ENCODE measurements around the gene PEX10. TPM values are rescaled to one million over a fixed set of nuclear protein-coding genes. Genes with fewer than 3 reads are reported as not detected.

PEX10 gene
- total RNA-seq, 1 experiment from 2014 or later, result 20.3 TPM

DNA sequence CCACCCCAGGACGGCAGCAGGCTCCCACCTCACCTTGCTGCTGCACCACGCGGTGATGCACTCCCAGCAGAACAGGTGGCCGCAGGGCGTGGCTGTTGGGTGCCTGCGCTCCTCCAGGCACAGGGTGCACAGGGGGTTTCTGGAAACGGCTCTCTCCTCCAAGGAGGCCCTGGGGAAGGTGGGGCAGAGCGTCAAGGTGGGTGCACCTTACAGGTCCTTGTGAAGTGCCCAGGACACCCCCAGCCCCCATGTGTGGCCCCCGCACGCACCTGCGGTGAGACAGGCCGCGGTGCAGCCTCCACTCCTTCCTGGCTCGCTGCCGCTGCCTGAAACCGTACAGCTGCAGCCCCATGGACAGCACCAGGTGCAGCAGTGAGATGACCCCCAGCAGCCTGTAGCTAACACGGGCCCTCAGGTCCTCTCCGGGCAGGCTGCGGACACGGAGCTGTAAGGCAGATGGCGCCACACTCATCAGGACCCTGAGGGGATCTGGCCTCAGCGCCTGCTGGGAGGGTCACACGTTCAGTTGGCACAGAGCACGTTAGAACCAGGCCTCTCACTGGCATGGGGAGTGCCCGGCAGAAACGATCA lies 5.8 kb downstream of the PEX10 start:
- no peak for DNase-seq (ENCODE audit: extremely low read depth, low read depth)

DNA sequence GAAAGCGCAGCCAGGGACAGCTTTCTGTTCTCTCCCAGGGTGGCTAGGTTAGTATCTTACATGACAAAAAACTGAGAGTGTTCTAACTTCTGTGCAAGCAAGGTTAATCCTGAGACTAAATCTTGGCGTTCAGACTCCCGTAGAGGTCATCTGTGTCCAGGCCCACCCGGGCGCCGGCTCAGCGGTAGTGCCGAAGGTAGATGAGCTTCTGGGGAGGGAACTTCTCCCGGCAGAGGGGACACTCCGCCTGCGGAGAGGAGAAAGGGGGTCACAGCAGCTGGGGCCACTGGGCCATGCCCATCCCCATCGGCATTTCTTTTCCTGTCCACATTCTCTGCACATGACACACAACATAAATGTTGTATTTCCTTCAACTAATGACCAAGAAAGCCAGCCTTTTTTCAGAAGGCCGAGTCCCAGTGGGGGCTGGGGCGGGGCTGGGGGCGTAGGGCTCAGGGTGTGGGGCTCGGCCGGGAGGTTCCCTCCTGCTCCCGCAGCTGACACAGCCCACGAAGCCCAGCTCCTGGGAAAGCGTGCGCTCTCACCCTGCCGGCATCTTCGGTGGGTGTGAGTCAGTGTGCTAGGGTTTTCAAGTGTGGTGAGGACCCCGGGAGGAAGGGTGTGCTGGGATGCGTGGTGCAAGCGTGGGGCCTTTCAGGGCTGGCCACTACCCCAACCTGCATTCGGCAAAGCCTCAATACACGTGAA lies 6.6 kb downstream of the PEX10 start:
- DNase-seq (ENCODE audit: extremely low read depth, low read depth), result no peak

DNA sequence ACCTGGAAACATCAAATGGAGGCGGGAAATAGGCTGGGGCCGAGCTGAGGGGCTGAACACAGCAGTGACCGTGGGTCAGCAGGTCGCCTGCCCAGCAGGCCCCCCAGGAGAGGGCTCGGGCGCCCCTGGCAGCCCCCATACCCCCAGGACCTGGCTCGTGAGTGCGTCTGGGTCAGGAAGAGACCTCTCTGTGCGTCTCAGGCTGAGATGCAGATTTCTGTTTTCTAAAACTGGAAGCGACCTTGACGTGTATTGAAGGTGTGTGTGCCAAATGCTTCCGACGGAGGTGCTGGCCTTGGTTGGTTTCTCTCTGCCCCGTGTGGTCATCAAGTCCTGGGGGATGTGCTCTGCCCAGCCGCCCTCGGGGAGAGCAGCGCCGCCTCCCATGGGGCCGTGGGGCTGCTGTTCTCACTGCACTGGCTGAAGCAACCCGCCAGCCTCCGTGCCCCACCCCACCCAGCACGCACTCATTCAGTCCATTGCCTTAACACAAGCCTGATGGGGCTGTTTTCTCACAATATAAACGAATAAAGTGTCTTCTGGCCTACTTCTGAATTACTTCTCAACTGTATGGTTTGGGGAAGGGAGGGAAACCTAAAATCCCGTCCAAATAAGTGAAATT lies 7.4 kb downstream of the PEX10 start:
- DNase-seq (ENCODE audit: extremely low read depth, low read depth), result no peak

DNA sequence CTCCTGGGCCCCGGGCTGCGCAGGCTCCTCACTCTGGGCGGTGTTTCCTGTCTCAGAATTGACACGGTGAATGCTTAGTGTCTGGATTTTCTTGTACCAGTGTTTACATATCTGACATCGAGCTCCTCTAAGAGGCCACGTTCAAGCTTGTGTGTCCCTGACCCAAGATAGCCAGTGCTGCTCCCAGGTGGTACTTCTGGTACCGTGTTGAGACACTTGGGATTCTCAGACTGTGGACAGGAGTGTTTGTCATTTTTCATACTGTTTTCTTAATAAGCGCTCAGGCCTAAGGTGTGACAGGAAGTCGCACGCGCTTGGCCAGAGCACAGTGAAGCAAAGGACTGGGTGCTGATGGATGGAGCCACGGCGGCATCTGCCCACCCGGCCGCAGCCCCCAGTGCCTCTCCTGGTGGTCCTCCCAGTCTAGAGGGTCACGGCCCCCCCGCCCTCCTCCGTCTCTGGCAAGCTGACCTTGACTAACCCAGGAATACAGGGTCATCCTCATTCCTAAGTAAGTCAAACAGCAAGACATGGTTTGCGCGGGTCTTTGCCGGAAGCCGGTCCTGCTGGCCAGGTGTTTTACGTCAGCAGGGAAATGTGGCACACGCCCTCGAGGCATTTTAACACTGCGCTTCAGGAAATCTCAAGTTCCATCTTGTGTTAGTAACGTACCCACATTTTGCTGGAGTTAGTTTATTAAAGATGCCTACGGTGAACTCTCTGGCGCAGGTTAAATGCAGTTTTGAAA lies 8.0 kb downstream of the PEX10 start:
- DNase-seq (ENCODE audit: extremely low read depth, low read depth), result no peak

DNA sequence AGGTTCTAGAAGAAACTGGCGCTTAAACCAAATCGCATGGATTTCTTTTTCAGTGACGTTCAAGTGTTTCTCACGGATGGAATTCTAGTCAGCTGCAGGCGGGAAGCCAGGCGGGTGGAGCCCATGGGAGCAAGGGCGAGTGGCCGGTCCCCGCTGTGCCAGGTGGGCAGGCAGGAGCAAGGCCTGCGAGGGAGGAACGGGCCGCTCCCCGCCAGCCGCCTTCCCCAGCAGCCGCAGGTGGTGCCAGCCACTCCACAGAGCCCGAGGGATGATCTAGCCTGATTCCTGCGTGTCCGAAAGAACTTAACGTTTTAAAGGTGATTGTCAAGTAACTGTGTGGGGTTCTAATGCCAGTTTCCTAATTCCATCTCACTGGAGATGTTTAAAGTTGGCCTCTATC lies 9.1 kb downstream of the PEX10 start:
- DNase-seq (ENCODE audit: extremely low read depth, low read depth), result no peak

DNA sequence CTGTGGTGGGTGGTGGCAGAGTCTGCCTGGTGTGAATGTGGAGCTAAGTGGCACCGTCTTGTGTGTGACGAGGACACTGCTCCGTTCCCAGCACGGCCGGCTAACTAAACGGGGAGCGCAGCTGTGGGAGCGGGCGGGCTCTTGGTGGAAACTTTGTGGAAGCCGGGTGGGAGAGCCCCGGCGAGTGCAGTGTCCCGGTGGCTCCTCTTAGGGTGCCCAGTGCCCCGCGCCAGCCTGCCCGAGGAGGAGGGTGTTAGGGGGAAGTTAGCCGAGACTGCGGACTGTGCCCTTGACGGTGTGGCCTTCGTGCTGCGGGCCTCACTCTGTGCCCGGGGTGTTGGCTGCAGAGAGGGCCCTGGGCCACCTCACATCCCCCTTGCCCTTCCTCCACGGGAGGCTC lies 9.9 kb downstream of the PEX10 start:
- DNase-seq (ENCODE audit: extremely low read depth, low read depth), result no peak

DNA sequence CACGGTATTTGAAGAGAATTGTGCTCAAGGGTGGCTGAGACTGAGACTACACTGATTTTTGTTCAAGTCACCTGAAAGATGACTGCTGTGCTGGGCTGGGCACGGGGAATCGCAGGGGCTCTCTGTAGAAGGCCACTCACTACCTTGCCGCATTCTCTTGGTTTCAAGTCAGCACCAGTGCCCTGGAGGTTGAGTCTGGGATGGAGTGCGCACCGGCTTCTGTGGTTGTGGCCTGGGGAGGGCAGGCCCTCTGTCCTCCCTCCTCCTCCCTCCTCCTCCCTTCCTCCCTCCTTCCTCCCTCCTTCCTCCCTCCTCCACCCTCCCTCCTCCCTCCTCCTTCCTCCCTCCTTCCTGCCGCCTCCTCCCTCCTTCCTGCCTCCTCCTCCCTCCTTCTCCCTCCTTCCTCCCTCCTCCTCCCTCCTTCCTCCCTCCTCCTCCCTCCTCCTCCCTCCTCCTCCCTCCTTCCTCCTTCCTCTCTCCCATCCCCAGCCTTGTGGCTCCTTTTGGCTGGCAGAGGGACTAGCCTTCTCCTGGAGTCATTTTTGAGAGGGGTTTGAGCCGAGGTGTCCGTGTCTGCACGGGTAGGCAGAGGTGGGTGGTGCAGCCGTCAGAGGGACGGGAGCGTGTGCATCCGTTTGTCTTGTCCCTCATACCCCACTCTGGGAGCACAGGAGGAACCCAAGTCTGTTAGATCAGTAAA lies 11.3 kb downstream of the PEX10 start:
- DNase-seq (ENCODE audit: extremely low read depth, low read depth), result no peak

DNA sequence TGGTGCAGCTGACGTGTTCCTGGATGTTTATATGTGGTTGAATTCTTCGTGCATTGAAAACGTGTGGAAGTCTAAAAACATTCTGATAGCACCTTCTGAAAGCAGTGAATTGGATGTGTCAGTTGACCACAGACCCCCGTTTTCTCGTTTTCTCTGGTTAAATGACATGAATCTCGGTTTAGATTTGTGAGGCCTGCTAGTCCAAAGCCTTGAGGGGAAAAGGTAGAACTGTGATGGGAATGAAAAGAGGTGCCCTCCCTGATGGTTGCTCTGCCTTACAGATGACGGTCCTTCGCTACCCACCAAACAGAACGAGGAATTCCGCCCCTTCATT lies 11.8 kb downstream of the PEX10 start:
- no peak for DNase-seq (ENCODE audit: extremely low read depth, low read depth)

DNA sequence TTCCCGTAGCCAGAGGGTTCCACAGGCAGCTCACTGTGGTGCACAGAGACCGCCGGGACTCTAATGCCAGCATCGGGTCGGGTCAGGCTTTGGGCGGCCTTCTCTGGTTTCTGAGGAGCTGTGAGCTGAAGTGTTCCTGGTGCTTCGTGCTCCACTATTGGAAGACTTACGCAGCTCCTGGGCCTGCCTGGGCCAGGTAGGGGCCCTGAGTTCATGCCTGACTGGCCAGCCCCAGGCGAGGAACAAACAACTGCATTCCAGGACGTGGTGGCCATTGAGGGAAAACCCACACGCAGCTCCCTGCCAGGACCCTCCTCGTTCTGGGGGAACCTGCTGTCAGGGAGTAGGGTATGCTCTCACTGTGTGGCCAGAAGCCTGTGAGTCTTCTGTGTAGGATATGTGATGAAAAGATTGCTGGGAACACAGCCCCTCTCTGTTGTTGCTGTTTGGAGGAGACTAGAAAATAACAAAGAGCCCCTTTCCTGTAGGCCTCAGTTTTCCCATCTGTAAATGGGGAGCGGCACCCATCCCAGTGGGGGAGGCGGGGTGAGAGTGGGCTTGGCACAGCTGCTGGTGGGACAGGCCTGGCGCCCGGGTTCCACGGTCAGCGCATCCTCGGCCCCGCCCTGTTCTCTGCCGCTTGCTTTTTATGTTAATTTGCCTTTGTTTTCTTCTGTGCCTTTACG lies 12.3 kb downstream of the PEX10 start:
- no peak for DNase-seq (ENCODE audit: extremely low read depth, low read depth)

DNA sequence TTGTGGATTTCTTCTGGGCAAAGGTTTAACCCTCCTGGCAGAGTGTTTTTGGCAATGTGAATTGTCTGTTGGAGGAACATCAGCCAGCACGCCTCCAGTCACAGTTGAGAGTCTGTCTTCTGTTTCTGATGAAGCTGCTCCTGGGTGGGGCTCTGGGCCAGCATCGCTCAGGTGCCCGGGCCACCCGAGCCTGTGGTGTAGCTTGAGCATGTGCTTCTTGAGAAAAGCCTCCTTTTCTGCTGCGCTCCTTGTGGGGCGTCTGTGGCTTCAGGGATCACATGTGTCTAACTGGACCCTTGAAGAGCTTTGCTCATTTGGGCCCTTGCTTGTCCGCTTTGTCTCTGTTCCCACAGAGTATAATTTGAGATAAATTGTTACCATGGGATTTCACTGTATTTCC lies 13.5 kb downstream of the PEX10 start:
- DNase-seq (ENCODE audit: extremely low read depth, low read depth), result no peak

DNA sequence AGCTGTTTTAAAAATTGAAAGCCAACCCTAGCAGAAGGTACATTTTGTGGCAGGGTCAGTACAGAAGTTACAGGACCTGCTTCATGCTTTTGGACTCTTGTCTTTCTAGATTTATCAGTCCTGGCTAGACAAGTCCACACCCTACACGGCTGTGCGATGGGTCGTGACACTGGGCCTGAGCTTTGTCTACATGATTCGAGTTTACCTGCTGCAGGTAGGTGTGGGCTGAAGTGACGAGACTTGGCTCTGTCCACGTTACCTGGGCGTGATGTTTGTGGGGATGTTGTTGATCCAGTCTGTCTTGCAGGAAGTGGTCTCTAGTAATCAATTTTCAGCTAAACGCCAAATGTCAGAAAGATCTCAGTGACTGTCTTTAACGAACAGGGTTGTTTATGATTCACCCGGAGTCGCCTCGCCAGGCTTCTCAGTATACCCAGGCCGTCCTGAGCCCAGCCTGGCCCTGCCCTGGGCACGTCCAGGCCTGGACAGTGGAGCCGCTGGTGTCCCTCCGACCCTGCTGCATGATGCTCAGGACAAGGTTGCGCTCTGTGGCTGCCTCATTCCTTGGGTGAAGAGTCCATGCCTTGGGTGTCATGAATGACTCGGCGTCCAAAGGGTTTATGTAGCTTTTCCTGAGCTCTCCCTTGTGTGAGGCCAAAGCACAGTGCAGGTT lies 15.2 kb downstream of the PEX10 start:
- DNase-seq (ENCODE audit: extremely low read depth, low read depth), result no peak

DNA sequence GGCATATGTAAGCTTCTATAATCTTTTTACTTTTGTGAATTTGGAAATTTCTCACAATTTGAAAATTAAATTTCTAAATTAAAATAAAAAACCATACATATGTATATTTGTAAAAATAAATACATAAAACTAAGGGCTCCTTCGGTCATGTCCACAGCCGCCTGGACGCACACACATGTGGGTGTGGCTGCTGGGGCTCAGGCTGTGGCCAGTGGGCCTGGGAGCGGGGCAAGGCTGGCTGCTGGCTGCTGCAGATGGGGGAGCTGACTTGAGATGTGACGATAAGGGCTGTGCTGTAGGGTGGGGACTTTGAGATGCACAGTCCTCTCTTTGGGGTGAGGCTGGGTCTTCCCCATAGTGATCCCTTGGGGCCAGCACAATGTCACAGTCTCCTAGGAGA lies 15.9 kb downstream of the PEX10 start:
- no peak for DNase-seq (ENCODE audit: extremely low read depth, low read depth)

DNA sequence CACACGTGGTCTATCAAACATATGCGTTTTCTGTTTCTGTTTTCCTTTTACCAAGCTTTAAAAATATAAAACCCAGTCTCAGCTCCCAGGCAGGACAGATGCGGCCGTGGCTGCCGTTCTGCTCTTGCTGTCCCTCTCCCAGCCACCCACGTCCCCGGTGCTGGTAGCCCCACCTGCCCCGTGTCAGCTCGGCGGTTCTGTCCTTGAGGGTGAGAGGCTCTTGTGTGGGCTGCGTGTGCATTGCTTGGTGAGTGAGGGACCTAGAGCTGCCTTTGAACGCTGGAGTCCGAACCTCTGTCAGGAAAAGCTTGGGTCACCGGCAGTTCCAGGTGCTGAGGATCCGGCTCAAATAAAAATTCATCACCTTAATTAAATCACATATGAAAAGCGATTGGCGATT lies 16.3 kb downstream of the PEX10 start:
- no peak for DNase-seq (ENCODE audit: extremely low read depth, low read depth)

DNA sequence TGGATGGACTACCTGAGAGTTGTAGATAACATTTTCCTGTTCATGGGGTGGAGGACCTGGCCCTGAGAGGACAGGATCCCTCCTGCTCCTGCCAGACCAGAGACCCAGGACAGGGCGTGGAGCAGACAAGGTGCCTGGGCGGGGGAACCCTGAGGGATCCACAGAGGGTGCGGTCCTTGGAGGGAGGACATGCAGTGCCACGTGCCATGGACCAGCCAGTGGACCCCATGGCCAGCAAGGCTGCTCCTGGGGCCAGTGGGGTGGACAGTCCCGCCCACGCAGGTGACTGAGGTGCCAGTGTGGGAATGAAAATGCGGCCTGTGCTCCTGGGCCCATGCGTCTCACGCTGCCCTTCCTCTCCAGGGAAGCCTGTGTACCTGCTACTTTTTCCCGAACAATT lies 17.1 kb downstream of the PEX10 start:
- no peak for DNase-seq (ENCODE audit: extremely low read depth, low read depth)

DNA sequence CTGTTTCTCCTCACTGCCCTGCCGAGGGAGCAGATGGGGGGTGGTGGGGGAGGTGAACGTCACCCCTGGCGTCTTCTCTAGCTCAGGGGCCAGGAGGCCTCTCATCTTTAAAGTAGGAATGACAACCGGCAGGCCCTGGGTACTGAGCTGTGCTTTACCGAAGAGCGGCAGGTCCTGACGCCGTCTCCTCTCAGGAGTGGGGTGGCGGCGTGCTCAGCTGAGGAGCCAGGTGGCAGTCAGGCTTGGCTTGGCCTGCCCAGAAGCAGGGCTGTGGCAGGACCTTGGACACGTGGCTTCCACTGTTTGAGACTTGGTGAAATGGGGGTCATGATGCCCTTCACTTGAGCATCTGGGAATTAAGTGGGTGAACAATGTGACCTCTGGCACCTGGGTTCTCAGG lies 17.6 kb downstream of the PEX10 start:
- no peak for DNase-seq (ENCODE audit: extremely low read depth, low read depth)

DNA sequence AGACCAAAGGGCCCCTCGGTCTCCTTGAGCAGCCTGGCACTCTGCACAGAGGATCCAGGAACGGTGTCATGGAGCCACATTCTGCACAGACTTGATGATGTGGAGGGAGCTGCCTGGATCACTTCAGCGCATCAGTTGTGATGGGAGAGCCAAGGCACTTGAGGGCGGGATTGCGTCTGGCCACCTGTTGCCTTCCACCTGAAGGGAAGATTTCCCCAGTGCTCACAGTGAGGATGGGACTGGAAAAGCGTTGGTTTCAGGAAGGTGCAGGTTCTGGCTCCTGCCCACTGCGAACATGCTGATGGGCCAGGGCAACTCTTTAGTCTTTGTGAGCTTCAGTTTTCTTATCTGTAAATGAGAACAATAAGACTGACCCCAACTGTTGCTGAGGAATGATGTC lies 18.1 kb downstream of the PEX10 start:
- DNase-seq (ENCODE audit: extremely low read depth, low read depth), result no peak

DNA sequence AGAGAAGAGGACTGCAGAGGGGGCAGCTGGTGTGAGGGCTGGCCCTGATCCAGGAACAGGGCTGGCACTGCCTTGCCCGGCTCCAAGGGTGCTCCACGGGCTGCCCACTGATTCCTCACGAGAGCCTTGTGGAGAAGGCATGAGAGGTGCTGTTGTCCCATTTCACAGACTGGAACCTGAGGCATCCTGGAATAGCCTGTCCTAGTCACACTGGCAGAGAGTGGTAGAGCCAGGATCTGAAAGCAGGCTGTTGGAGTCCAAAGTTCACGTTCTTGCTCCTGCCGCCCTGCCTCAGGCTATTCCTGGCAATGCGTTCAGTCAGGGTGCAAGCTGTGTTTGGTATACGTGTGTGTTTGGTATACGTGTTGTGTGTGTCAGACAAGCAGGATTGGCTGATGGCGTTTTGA lies 18.9 kb downstream of the PEX10 start:
- DNase-seq (ENCODE audit: extremely low read depth, low read depth), result no peak

DNA sequence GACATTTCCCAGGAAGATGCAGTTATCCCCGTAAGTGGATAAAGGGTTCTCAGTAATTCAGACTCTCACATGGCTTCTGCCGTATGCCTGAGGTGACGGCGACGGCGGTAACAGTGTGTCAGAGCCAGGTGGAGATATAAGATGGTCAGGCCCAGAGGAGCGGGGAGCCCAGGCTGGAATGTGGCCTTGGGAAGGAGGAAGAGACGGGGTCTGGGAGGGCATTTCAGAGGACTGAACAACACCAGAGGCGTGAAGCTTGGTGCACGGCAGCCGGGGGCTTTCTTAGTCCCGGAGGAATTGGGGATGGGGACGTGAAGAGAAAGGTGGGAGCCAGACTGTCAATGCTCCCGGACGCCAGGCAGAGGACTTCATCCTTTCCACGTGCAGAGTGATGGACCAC lies 19.7 kb downstream of the PEX10 start:
- DNase-seq (ENCODE audit: extremely low read depth, low read depth), result no peak

DNA sequence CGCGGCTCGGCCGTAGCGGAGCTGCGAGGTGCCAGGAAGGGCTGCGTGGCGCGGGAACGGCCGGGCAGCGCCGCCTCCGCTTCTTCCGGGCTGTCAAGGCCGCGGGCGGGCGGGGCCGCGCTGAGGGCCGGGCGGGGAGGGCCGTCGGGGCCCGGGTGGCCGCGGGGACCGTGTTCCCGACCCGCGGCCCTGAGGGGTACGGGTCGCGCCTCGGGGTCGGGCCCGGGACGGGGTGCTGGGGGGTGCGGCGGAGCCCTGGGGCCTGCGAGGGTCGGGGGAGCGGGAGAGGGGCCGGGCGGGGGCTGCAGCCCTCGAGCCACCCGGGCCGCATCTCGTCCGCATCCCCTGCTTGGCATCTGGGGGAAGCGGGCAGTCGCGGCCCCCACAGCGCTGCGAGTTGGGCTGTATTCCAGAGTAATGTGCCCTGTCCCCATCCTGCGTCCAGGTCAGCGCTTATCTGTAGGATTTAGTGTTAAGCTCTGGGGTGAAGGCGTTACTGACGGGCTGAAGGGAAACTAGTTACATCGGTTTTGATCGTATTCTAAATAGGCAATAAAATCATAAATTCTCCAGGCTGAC lies 20.3 kb downstream of the PEX10 start:
- no peak for DNase-seq (ENCODE audit: extremely low read depth, low read depth)

Data from NCI-H460 (cell line).